Esophagus squamous epithelium (tissue), 4 donors: Measurements from ENCODE around the gene SDR42E1.

Source experiments
- POLR2A ChIP-seq, 4 donors: fragments of 450-650 bp; IDR thresholded peaks; one replicate each; pipeline ENCODE4 v1.6.1; 2017; ENCODE audit warnings: antibody characterized with exemption in 4 of 4, mild to moderate bottlenecking in 4 of 4, moderate library complexity in 3 of 4
- TF ChIP-seq, protein P1 (sequence below), 6 experiments: fragments of 450-650 bp in 4 of 6; fragments of 200-600 bp in 2 of 6; sonication (generic) in 2 of 6; IDR thresholded peaks; one replicate each; pipeline ENCODE4 v1.5.1; 2016 to 2019; ENCODE audit warnings: antibody characterized with exemption in 6 of 6, mild to moderate bottlenecking in 4 of 6, moderate library complexity in 4 of 6

DNA sequence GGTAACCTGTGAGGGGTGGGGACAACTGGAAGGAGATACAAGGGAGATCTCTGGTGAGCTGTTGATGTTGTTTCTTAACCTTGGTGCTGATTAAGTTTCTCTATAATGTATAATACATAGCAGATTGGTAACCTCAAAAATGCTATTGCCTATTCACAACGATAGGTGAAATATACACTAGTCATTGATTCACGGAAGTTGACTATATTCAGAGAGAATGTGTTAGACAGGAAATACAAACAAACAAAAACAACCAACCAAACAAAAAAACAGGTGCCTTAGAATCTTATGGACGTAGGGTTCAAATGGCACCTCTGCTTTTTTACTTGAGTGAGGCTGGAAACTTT is 45.3 kb upstream of the SDR42E1 start:
- TF ChIP-seq, protein P1, sequence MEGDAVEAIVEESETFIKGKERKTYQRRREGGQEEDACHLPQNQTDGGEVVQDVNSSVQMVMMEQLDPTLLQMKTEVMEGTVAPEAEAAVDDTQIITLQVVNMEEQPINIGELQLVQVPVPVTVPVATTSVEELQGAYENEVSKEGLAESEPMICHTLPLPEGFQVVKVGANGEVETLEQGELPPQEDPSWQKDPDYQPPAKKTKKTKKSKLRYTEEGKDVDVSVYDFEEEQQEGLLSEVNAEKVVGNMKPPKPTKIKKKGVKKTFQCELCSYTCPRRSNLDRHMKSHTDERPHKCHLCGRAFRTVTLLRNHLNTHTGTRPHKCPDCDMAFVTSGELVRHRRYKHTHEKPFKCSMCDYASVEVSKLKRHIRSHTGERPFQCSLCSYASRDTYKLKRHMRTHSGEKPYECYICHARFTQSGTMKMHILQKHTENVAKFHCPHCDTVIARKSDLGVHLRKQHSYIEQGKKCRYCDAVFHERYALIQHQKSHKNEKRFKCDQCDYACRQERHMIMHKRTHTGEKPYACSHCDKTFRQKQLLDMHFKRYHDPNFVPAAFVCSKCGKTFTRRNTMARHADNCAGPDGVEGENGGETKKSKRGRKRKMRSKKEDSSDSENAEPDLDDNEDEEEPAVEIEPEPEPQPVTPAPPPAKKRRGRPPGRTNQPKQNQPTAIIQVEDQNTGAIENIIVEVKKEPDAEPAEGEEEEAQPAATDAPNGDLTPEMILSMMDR (IDR thresholded peaks at IDR 0.05) = no peak
- no peak for TF ChIP-seq POLR2A (IDR thresholded peaks at IDR 0.05)
